GM18867 (cell line): ENCODE data around the gene FOXR2.
A peak's percentile ranks its signal among the peaks of the same experiment; 100 is the strongest.

ENCODE experiments used
- ATAC-seq: cut with Tn5 transposase; IDR thresholded peaks from one replicate; pipeline ENCODE4 v1.9.1; 2021; ENCODE audit warnings: mild to moderate bottlenecking, moderate library complexity; ENCODE audit not compliant: unreplicated experiment

FOXR2 gene, protein sequence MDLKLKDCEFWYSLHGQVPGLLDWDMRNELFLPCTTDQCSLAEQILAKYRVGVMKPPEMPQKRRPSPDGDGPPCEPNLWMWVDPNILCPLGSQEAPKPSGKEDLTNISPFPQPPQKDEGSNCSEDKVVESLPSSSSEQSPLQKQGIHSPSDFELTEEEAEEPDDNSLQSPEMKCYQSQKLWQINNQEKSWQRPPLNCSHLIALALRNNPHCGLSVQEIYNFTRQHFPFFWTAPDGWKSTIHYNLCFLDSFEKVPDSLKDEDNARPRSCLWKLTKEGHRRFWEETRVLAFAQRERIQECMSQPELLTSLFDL

DNA sequence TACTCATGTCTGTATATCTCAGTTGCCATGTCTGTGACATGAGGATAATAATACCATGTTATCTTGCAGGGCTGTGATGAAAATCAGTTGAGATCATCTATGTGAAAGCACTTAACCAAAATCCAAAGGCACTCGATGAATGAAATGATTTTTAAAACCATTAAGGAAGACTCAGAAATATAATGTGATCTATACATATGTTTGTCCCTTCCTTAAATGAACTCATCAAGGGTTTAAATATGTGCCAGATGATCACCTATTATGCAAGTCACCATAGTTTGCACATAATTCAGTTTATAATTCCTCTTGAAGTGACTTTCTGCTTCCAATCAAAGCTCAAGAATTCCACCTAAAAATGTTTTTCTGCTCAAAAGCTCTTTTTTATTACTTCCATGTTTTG lies at the start of gene FOXR2:
TSS of gene FOXR2 (plus strand) at position 301 of the 400 bp plus-strand sequence. CDS start 312 bp downstream, outside the sequence.
- ATAC-seq: no peak

DNA sequence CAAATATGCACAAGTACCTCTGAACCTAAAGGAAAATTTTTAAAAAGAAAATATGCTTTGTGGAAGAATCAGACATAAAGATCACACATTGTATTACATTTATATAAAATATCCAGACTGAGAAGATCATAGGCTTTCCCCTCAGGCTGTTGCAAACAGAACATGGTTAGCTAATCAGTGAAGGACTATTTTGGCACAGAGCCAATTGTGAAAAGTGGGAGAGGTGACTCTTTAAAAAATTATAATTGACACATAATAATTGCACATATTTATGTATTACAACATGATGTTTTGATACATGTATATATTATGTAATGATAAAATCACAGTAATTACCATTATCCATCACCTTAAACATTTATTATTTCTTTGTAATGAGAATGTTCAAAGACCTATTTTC lies 44.1 kb upstream of the FOXR2 start:
- no peak for ATAC-seq

DNA sequence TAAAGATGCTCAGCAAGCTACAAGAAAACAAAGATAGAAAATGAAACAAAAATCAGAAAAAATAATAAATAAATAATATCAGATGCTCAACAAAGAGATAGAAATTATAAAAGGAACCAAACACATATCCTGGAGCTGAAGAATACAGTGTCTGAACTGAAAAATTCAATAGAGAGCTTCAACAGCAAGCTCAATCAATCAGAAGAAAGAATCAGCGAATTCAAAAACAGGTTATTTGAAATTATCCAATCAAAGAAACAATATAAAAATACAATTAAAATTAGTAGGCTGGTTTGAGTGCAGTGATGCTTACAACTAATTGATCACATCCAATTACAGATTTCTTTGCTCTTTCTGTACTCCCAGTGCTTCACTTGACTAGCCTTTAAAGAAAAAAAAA lies 40.8 kb upstream of the FOXR2 start:
- ATAC-seq: no peak

DNA sequence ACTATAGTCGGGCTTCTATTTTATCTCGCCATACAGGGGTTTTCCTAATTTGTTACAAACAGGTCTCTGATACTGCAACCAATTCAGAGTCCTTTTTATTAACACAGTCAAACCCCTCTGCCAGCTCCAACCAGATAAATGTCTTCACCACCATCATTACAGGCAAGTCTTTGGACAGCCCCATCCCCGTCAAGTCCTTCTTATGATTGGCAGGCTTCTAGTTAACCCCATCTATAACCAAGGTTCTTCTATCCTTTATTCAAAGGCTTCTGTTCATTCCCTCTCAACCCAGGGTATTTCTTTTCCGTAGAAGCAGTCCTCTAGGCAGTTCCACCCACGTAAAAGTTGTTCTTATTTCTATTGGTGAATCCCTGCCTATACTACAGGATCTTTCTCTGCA lies 29.9 kb upstream of the FOXR2 start:
- ATAC-seq: no peak

DNA sequence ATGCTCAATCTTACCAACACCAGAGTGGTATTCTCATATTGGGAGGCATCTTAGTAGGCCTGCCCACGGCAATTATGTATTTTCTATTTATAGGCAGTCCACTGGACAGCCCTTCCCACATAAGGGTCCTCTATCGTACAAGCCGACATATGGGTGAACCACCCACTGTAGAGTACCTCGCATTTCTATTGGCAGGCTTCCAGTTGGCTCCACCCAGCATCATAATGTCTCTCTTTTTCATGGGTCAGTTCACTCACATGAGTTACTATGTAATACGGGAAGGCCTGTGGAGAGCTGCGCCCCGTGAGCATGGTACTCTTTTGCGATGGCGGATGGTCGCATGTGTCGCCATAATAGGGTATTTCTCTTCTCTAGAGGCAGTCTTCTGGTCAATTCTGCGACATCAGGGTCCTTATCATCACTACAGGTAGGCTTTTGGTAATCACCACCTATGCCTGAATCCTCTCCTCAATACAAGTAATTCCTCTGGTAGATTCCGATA lies 29.4 kb upstream of the FOXR2 start:
- no peak for ATAC-seq

DNA sequence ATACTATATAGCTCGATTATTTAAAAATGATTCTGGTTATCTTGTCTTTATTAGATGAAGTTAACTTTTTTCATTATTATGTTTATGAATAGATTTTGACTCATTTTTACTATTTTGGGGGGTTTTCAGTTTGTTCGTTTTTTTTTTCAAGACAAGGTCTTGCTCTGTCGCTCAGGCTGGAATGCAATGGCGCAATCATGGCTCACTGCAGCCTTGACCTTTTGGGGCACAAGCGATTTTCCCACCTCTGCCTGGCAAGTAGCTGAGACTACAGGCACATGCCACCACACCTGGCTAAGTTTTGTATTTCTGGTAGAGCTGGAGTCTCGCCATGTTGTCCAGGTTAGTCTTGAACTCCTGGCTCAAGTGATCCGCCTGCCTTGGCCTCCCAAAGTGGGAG lies 24.9 kb upstream of the FOXR2 start:
- ATAC-seq: no peak

DNA sequence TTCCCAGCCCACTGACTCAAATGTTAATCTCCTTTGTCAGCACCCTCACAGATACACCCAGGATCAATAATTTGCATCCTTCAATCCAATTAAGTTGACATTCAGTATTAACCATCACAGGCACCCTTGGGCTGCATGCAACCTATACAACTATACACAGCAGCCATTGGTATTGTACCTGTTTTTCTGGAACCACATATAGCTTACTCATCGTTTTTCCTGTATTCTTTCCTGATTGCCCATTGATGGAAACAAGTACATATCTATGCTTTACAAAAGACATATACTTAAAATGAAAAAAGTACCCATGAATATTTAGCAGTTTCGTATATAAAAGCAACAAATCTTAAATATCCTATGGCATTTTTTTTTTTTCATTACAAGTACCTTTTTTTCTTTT lies 3.7 kb upstream of the FOXR2 start:
- no peak for ATAC-seq

DNA sequence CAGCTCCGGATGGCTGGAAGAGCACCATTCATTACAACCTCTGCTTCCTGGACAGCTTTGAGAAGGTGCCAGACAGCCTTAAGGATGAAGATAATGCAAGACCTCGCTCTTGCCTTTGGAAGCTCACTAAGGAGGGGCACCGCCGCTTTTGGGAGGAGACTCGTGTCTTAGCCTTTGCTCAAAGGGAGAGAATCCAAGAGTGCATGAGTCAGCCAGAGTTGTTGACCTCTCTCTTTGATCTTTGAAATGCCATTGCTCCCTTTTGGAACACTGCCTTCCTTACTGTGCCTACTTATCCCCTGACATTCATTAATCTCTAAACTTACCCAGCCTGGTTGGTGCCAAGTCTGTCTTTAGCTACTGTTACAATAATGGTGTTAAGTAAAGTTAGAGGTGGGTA lies 1.2 kb downstream of the FOXR2 start:
- ATAC-seq: no peak

DNA sequence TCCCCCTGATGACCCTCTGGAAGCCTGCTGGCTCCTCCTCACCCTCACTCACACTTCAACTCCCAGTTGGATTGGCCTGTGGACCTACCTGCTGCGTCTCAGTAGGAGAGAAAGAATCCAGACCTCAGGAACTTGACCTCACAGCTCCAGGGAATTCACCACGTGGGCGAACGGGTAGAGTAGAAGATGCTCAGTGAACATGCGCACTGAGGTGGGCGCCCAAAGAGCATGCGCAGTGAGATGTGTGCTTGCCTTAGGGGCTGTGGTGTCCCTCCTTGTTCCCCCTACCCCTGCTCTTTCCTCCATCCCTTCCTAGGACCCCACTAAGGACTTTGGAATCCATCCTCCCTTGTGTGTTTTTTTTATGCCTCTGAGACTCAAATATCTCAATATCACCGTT lies 12.9 kb downstream of the FOXR2 start:
- ATAC-seq: no peak

DNA sequence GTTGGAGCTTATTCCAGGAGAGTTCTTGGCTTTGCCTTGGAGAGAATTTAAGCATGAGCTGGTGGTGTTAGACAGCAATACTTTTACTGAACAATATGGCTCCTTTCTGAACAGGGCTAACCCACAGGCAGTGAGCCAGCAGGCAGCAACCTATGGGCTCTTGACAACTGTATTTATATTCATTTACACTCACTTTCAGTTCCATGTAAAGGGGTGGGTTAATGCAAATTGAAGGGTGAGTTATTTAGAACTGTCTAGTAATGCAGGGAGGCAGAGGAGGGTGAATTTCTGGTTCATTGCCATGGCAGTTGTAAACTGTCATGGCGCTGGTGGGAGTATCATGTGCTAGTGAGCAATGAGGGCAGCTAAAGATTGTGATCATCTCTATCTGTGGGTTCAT lies 15.7 kb downstream of the FOXR2 start:
- peak; percentile 71 for ATAC-seq

DNA sequence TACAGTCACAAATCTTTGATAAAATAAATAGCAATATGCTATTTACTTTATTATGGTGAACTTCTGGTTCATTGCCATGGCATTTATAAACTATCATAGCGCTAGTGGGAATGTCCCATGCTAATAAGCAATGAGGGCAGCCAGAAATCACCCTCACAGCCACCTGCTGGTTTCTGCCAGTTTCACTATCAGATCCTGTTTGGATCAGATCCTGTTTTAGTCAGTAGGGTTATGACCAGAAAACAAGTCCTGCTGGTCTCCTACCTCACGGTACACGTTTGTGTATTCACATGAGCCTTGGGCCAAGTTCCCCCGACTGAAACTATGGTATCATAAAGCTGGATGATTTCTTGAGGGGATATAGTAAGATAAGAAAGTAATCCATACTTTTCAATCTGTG lies 17.7 kb downstream of the FOXR2 start:
- ATAC-seq: peak; percentile 72

DNA sequence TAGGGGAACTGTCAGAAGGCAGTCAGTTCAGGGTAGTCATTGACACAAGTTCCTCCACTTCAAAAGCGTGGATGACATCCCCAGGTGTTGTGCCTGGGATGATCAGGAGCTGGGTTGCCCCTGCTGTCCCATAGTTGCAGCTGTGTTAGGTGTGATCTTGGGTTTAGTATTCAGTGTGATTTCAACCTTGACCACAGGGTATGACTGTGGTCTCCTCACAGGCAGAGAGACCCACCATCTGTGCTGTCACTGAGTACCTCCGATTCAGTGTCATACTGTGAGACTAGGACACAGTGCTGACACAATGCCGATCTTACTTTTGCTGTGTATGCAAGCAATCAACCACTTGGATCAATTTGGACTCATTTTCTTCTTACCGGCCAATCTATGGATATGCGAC lies 25.2 kb downstream of the FOXR2 start:
- ATAC-seq: peak; percentile 80

DNA sequence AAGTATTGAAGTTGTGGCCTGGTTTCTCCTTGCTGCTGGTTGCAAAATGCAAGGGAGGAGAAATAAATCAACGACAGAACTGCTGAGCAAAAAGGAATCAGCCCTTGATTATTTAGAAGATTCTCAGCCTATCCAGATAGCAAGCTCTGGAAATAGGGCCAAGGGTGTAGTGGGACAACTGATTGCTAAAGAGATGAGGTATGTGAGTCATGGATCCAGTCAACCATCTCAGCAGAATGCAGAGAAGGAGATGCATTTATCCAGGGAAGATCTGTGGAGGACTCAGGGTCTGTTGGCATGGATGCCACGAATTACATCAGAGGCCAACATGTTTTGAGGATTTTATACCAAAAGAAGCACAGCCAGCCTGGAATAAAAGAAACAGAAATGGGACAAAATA lies 36.7 kb downstream of the FOXR2 start:
- ATAC-seq: no peak

DNA sequence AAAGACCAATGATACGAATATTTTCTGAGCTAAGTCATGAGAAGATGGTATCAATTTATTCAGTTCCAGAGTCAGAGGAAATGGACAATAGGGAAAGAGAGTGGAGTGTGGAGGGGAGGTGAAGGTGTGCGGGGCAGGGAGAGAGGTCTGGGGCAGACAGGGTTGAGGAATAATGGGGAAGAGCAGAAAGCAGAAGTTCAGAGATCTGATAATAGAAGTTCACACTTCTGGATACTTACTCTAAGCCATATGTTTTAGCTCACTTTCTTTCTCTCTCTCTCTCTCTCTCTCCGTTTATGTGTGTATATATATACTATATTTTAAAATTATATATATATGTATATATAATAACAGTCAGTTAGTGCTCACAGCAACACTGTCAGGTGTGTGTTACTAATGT lies 40.4 kb downstream of the FOXR2 start:
- ATAC-seq: no peak

DNA sequence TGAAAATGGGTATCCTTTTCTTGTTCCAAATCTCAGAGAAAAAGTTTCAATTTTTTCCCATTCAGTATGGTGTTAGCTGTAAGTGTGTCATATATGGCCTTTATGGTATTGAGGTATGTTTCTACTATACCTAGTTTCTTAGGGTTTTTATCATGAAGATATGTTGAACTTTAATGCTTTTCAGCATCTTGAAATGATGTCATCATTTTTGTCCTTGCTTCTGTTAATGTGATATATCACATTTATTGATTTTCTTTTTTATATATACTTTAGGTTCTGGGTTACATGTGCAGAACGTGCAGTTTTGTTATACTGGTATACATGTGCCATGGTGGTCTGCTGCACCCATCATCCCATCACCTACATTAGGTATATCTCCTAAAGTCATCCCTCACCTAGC lies 44.9 kb downstream of the FOXR2 start:
- ATAC-seq: no peak
